Measurements from ENCODE around the gene GRIP2. TPM values are rescaled to one million over a fixed set of nuclear protein-coding genes. Genes with fewer than 3 reads are reported as not detected.

Gene GRIP2
- total and polyA plus RNA-seq, 12 donors = 0.09 to 2.5 (median 1.1) TPM

- intact Hi-C loops (cut with DNase I) = no loop called here
- TF ChIP-seq CTCF (IDR thresholded peaks at IDR 0.05) (no peak), POLR2A (IDR thresholded peaks at IDR 0.05) (no peak)
- Histone ChIP-seq H3K27ac (peak overlapping the region in 1 of 5 donors; percentile 88), H3K27me3 (no peaks in the 10 kb centered on the region), H3K9me3 (replicated peaks in 1 of 3) (no peaks in the 10 kb centered on the region), H3K36me3 (replicated peaks in 1 of 2) (peaks cover 0 to 8% of the 10 kb centered on the region in 2 donors), H3K4me3 (no peak overlapping the region), H3K4me1 (replicated peaks in 1 of 2) (peaks cover 37 to 39% of the 10 kb centered on the region in 2 donors)
- 79 to 82% (median 82%) methylated on average over 4 to 6 of the region's 6 CpGs for WGBS, 4 donors
- DNase-seq = peak in 2 of 7 donors; percentile 47 to 61
Measured at GRCh38 chr3:14455571-14456317, 84.4 kb downstream of the GRIP2 start.

GRCh38 chr3:14454639-14455310, 85.4 kb downstream of the GRIP2 start:
- H3K9me3 ChIP-seq (replicated peaks in 1 of 3) = no peaks in the 10 kb centered on the region
- no peak for TF ChIP-seq POLR2A (IDR thresholded peaks at IDR 0.05)
- TF ChIP-seq CTCF (IDR thresholded peaks at IDR 0.05) = no peak
- no peak for DNase-seq
- no peaks in the 10 kb centered on the region for H3K27me3 ChIP-seq
- H3K36me3 ChIP-seq (replicated peaks in 1 of 2) = peaks cover 0 to 13% of the 10 kb centered on the region in 2 donors
- intact Hi-C loops (cut with DNase I) = loop anchor here in 1 of 2 donors (5.0 kb wide), 1 partner anchor 47 kb away; no protein-coding TSS in a partner anchor
- H3K27ac ChIP-seq = peak overlapping the region in 1 of 5 donors; percentile 88
- H3K4me1 ChIP-seq (replicated peaks in 1 of 2) = peaks cover 32 to 36% of the 10 kb centered on the region in 2 donors
- 68 to 75% (median 74%) methylated on average over 7 to 8 of the region's 8 CpGs for WGBS, 4 donors
- H3K4me3 ChIP-seq = no peak overlapping the region

GRCh38 chr3:14453876-14454638, 86.1 kb downstream of the GRIP2 start:
- Histone ChIP-seq H3K27ac (peak overlapping the region in 4 of 5 donors; percentile 19 to 97 (median 92)), H3K4me1 (replicated peaks in 1 of 2) (peaks cover 32 to 39% of the 10 kb centered on the region in 2 donors), H3K4me3 (no peak overlapping the region), H3K36me3 (replicated peaks in 1 of 2) (peaks cover 0 to 14% of the 10 kb centered on the region in 2 donors), H3K27me3 (no peaks in the 10 kb centered on the region), H3K9me3 (replicated peaks in 1 of 3) (no peaks in the 10 kb centered on the region)
- WGBS, 4 donors = 61 to 71% (median 66%) methylated on average over 18 to 23 of the region's 23 CpGs
- intact Hi-C loops (cut with DNase I) = loop anchor here in 1 of 2 donors (5.0 kb wide), 1 partner anchor 47 kb away; no protein-coding TSS in a partner anchor
- peak in 3 of 7 donors; percentile 49 to 73 (median 66) for DNase-seq
- TF ChIP-seq CTCF (IDR thresholded peaks at IDR 0.05) (no peak), POLR2A (IDR thresholded peaks at IDR 0.05) (peak in 1 of 2 donors; percentile 39)
